ENCODE results near the gene FAM53B. TPM values are rescaled to one million over a fixed set of nuclear protein-coding genes. Genes with fewer than 3 reads are reported as not detected.

FAM53B gene
- total RNA-seq, 2 donors from 2014 or later: 19.3 to 22.6 TPM

GRCh38 chr10:124670849-124671248 is 73.3 kb downstream of the FAM53B start:
- H3K36me3 ChIP-seq (ENCODE audit: control insufficient read depth, insufficient read depth, low read length): peaks cover 4% of the 10 kb centered on the region
- H3K4me1 Mint-ChIP-seq: peaks cover 30% of the 10 kb centered on the region
- no peak overlapping the region for H3K4me3 Mint-ChIP-seq
- WGBS, 2 experiments (ENCODE audit: insufficient coverage in 1 of 2, insufficient read length in 1 of 2): 83 to 93% methylated on average over 11 to 13 of the region's 13 CpGs
- no peaks in the 10 kb centered on the region for H3K36me3 Mint-ChIP-seq (ENCODE audit: low read depth)
- H3K4me3 ChIP-seq (ENCODE audit: low read length): no peak overlapping the region
- no peaks in the 10 kb centered on the region for H3K9me3 Mint-ChIP-seq
- H3K27ac ChIP-seq (ENCODE audit: low read depth, low read length): peak overlapping the region; percentile 32
- no peaks in the 10 kb centered on the region for H3K27me3 ChIP-seq (ENCODE audit: control insufficient read depth, insufficient read depth, low read length, poor library complexity, severe bottlenecking)
- H3K27ac Mint-ChIP-seq: peak overlapping the region; percentile 78
- H3K27me3 Mint-ChIP-seq (ENCODE audit: insufficient read depth): no peaks in the 10 kb centered on the region
- H3K9ac ChIP-seq (ENCODE audit: extremely low read depth, low read length, poor library complexity, severe bottlenecking): no peak overlapping the region
- no peak for TF ChIP-seq CTCF (conservative IDR thresholded peaks at IDR 0.05)
- H3K4me1 ChIP-seq (ENCODE audit: control insufficient read depth, insufficient read depth, low read length): peaks cover 4% of the 10 kb centered on the region
- no peak for DNase-seq
- H3K9me3 ChIP-seq (ENCODE audit: control insufficient read depth, low read length): no peaks in the 10 kb centered on the region

GRCh38 chr10:124669824-124670654 is 74.1 kb downstream of the FAM53B start:
- Histone ChIP-seq H3K9ac (ENCODE audit: extremely low read depth, low read length, poor library complexity, severe bottlenecking) (no peak overlapping the region), H3K27ac (ENCODE audit: low read depth, low read length) (peak overlapping the region; percentile 32), H3K27me3 (ENCODE audit: control insufficient read depth, insufficient read depth, low read length, poor library complexity, severe bottlenecking) (no peaks in the 10 kb centered on the region), H3K4me1 (ENCODE audit: control insufficient read depth, insufficient read depth, low read length) (peaks cover 4% of the 10 kb centered on the region), H3K36me3 (ENCODE audit: control insufficient read depth, insufficient read depth, low read length) (peaks cover 4% of the 10 kb centered on the region), H3K4me3 (ENCODE audit: low read length) (no peak overlapping the region), H3K9me3 (ENCODE audit: control insufficient read depth, low read length) (no peaks in the 10 kb centered on the region)
- Mint-ChIP-seq H3K4me3 (no peak overlapping the region), H3K27me3 (ENCODE audit: insufficient read depth) (no peaks in the 10 kb centered on the region), H3K27ac (no peak overlapping the region), H3K9me3 (no peaks in the 10 kb centered on the region), H3K36me3 (ENCODE audit: low read depth) (no peaks in the 10 kb centered on the region), H3K4me1 (peaks cover 30% of the 10 kb centered on the region)
- no peak for TF ChIP-seq CTCF (conservative IDR thresholded peaks at IDR 0.05)
- no peak for DNase-seq
- 92 to 98% methylated on average over 15 to 23 of the region's 23 CpGs for WGBS, 2 experiments (ENCODE audit: insufficient coverage in 1 of 2, insufficient read length in 1 of 2)

GRCh38 chr10:124669141-124669823 is 74.9 kb downstream of the FAM53B start:
- WGBS, 2 experiments (ENCODE audit: insufficient coverage in 1 of 2, insufficient read length in 1 of 2): 97 to 98% methylated on average over 12 to 20 of the region's 20 CpGs
- DNase-seq: no peak
- no peak overlapping the region for H3K4me3 ChIP-seq (ENCODE audit: low read length)
- no peak overlapping the region for H3K9ac ChIP-seq (ENCODE audit: extremely low read depth, low read length, poor library complexity, severe bottlenecking)
- no peaks in the 10 kb centered on the region for H3K9me3 Mint-ChIP-seq
- no peaks in the 10 kb centered on the region for H3K27me3 Mint-ChIP-seq (ENCODE audit: insufficient read depth)
- H3K36me3 ChIP-seq (ENCODE audit: control insufficient read depth, insufficient read depth, low read length): peaks cover 4% of the 10 kb centered on the region
- H3K4me3 Mint-ChIP-seq: no peak overlapping the region
- H3K9me3 ChIP-seq (ENCODE audit: control insufficient read depth, low read length): no peaks in the 10 kb centered on the region
- H3K36me3 Mint-ChIP-seq (ENCODE audit: low read depth): no peaks in the 10 kb centered on the region
- H3K27me3 ChIP-seq (ENCODE audit: control insufficient read depth, insufficient read depth, low read length, poor library complexity, severe bottlenecking): no peaks in the 10 kb centered on the region
- no peak overlapping the region for H3K27ac Mint-ChIP-seq
- peaks cover 4% of the 10 kb centered on the region for H3K4me1 ChIP-seq (ENCODE audit: control insufficient read depth, insufficient read depth, low read length)
- no peak for TF ChIP-seq CTCF (conservative IDR thresholded peaks at IDR 0.05)
- no peak overlapping the region for H3K27ac ChIP-seq (ENCODE audit: low read depth, low read length)
- peaks cover 30% of the 10 kb centered on the region for H3K4me1 Mint-ChIP-seq
